HEK293 (cell line): ENCODE results near the gene CAMTA2.

Experiments
- CTCF ChIA-PET: fragments of 350-600 bp; formaldehyde crosslinking; extraction: SDS; loops from one replicate; lab custom pipeline; 2021; ENCODE audit warnings: antibody characterized with exemption; lab: Yijun Ruan, JAX
- POLR2A ChIA-PET: fragments of 300-600 bp; formaldehyde crosslinking; extraction: SDS; loops from one replicate; lab custom pipeline; 2020; ENCODE audit warnings: antibody characterized with exemption, inconsistent platforms; lab: Yijun Ruan, JAX
- H3K27ac ChIP-seq: fragments of 200-500 bp; sonication (Bioruptor generic); 2 replicates; pipeline ENCODE4 v1.5.1; 2014; ENCODE audit warnings: low read depth, low read length, control low read depth, inconsistent platforms; ENCODE audit errors: extremely low read depth
- H3K36me3 ChIP-seq, 2 experiments: fragments of 200-500 bp in 1 of 2; sonication (Bioruptor generic) in 1 of 2; 1 replicate in 1 of 2; 2 replicates in 1 of 2; pipeline ENCODE4 v1.5.1; 2014 to 2017; ENCODE audit warnings: inconsistent platforms in 2 of 2, low read length in 2 of 2; ENCODE audit not compliant: control insufficient read depth in 2 of 2, insufficient read depth in 1 of 2
- H3K4me1 ChIP-seq: fragments of 200-500 bp; sonication (Bioruptor generic); 2 replicates; pipeline ENCODE4 v1.5.1; 2014; ENCODE audit warnings: mild to moderate bottlenecking, low read length, inconsistent platforms; ENCODE audit not compliant: control insufficient read depth, insufficient read depth
- H3K4me3 ChIP-seq: 2 replicates; pipeline ENCODE4 v1.5.1; 2011; ENCODE audit warnings: low read depth, mild to moderate bottlenecking, control low read depth, low read length, moderate library complexity
- H3K9me3 ChIP-seq: fragments of 200-500 bp; sonication (Bioruptor generic); 2 replicates; pipeline ENCODE4 v1.5.1; 2014; ENCODE audit warnings: low read depth, low read length, inconsistent platforms; ENCODE audit not compliant: control insufficient read depth, insufficient read depth
- KLF1 ChIP-seq: fragments of 450-650 bp; formaldehyde crosslinking; IDR thresholded peaks from 2 replicates; pipeline ENCODE4 v1.5.1; 2016; ENCODE audit warnings: missing biosample characterization, missing genetic modification characterization
- KLF16 ChIP-seq: fragments of 450-650 bp; formaldehyde crosslinking; IDR thresholded peaks from 2 replicates; pipeline ENCODE4 v1.5.1; 2017; ENCODE audit warnings: missing biosample characterization, missing genetic modification characterization
- KLF17 ChIP-seq: fragments of 450-650 bp; formaldehyde crosslinking; IDR thresholded peaks from 2 replicates; pipeline ENCODE4 v1.5.1; 2016; ENCODE audit warnings: missing biosample characterization, missing genetic modification characterization
- OSR2 ChIP-seq: fragments of 450-650 bp; formaldehyde crosslinking; IDR thresholded peaks from 2 replicates; pipeline ENCODE4 v1.5.1; 2016; ENCODE audit warnings: missing biosample characterization, missing genetic modification characterization
- PRDM2 ChIP-seq: fragments of 450-650 bp; formaldehyde crosslinking; IDR thresholded peaks from 2 replicates; pipeline ENCODE4 v1.5.1; 2016; ENCODE audit warnings: missing biosample characterization, missing genetic modification characterization, borderline replicate concordance
- ZBTB1 ChIP-seq: fragments of 450-650 bp; formaldehyde crosslinking; IDR thresholded peaks from 2 replicates; pipeline ENCODE4 v1.5.1; 2016; ENCODE audit warnings: missing biosample characterization, missing genetic modification characterization
- ZBTB10 ChIP-seq: fragments of 450-650 bp; formaldehyde crosslinking; IDR thresholded peaks from 2 replicates; pipeline ENCODE4 v1.5.1; 2016; ENCODE audit warnings: missing biosample characterization, missing genetic modification characterization
- ZBTB49 ChIP-seq: fragments of 450-650 bp; formaldehyde crosslinking; IDR thresholded peaks from 2 replicates; pipeline ENCODE4 v1.5.1; 2016; ENCODE audit warnings: missing biosample characterization, missing genetic modification characterization, low read depth
- ZNF121 ChIP-seq: fragments of 450-650 bp; formaldehyde crosslinking; IDR thresholded peaks from 2 replicates; pipeline ENCODE4 v1.5.1; 2016; ENCODE audit warnings: missing biosample characterization, missing genetic modification characterization
- ZNF155 ChIP-seq: fragments of 450-650 bp; formaldehyde crosslinking; IDR thresholded peaks from 2 replicates; pipeline ENCODE4 v1.5.1; 2016; ENCODE audit warnings: missing biosample characterization, missing genetic modification characterization
- ZNF174 ChIP-seq: fragments of 450-650 bp; formaldehyde crosslinking; IDR thresholded peaks from 2 replicates; pipeline ENCODE4 v1.5.0; 2017; ENCODE audit warnings: missing biosample characterization, mild to moderate bottlenecking, missing genetic modification characterization
- ZNF211 ChIP-seq: fragments of 450-650 bp; formaldehyde crosslinking; IDR thresholded peaks from 2 replicates; pipeline ENCODE4 v1.5.1; 2016; ENCODE audit warnings: low read depth, missing biosample characterization, missing genetic modification characterization
- ZNF239 ChIP-seq: fragments of 450-650 bp; formaldehyde crosslinking; IDR thresholded peaks from 2 replicates; pipeline ENCODE4 v1.5.1; 2016; ENCODE audit warnings: missing biosample characterization, missing genetic modification characterization
- ZNF26 ChIP-seq: fragments of 450-650 bp; formaldehyde crosslinking; IDR thresholded peaks from 2 replicates; pipeline ENCODE4 v1.5.1; 2016; ENCODE audit warnings: missing biosample characterization, missing genetic modification characterization
- ZNF510 ChIP-seq: fragments of 450-650 bp; formaldehyde crosslinking; IDR thresholded peaks from 2 replicates; pipeline ENCODE4 v1.5.1; 2018; ENCODE audit warnings: mild to moderate bottlenecking, missing genetic modification characterization, missing biosample characterization; ENCODE audit not compliant: insufficient replicate concordance
- ZNF514 ChIP-seq: fragments of 450-650 bp; formaldehyde crosslinking; IDR thresholded peaks from 2 replicates; pipeline ENCODE4 v1.5.1; 2016; ENCODE audit warnings: missing biosample characterization, missing genetic modification characterization
- ZNF621 ChIP-seq: fragments of 450-650 bp; formaldehyde crosslinking; IDR thresholded peaks from 2 replicates; pipeline ENCODE4 v1.5.1; 2017; ENCODE audit warnings: missing biosample characterization, missing genetic modification characterization

The CAMTA2 gene

GRCh38 chr17:4955091-4955490 is 32.4 kb downstream of the CAMTA2 start (continued):
- TF ChIP-seq ZBTB10 (tag by site-specific recombination), result no peak
- TF ChIP-seq ZNF621 (tag by site-specific recombination), result no peak
- no peak for TF ChIP-seq ZNF26 (tag by site-specific recombination)

- TF ChIP-seq KLF1 (tag by site-specific recombination) (peak; percentile 83), ZBTB49 (tag by site-specific recombination) (no peak), ZNF510 (tag by site-specific recombination) (no peak), ZNF211 (tag by site-specific recombination) (no peak), KLF17 (tag by site-specific recombination) (peak; percentile 83), ZNF239 (no peak), ZNF155 (tag by site-specific recombination) (no peak)
- no peaks in the 10 kb centered on the region for H3K9me3 ChIP-seq
- no peaks in the 10 kb centered on the region for H3K36me3 ChIP-seq
- CTCF ChIA-PET, result interaction anchor here (0.6 to 1.4 kb wide), 3 partner anchors 13 to 354 kb away, joined by 3 to 5 read pairs (median 3); partner anchors contain the start of genes RNF167 and SLC25A11
- POLR2A ChIA-PET, result interaction anchor here (1.2 to 17.9 kb wide), 3 partner anchors 11 to 14 kb away, joined by 5 to 358 read pairs (median 109); partner anchors contain the start of genes RNF167, SLC25A11 and SPAG7
- H3K27ac ChIP-seq, result no peak overlapping the region
- H3K4me3 ChIP-seq, result no peak overlapping the region
- H3K4me1 ChIP-seq, result peaks cover 8% of the 10 kb centered on the region
Observed at GRCh38 chr17:4953451-4953961, 34.0 kb downstream of the CAMTA2 start.

- no peak overlapping the region for H3K4me3 ChIP-seq
- no peak overlapping the region; the same call in 1 of the 2 replicates for H3K27ac ChIP-seq
- POLR2A ChIA-PET, result interaction anchor here (0.9 to 17.9 kb wide), 4 partner anchors 12 to 40 kb away, joined by 3 to 358 read pairs (median 56); partner anchors contain the start of genes RNF167, SLC25A11 and SPAG7
- CTCF ChIA-PET, result interaction anchor here (0.5 to 1.1 kb wide), 3 partner anchors 10 to 488 kb away, joined by 3 read pairs; no protein-coding TSS in a partner anchor
- no peaks in the 10 kb centered on the region for H3K9me3 ChIP-seq
- H3K4me1 ChIP-seq, result peaks cover 10% of the 10 kb centered on the region
- H3K36me3 ChIP-seq, result peaks cover 0 to 9% of the 10 kb centered on the region in 2 experiments; a peak in 1 of 3 replicates
- no peak for TF ChIP-seq PRDM2 (tag by site-specific recombination)
- TF ChIP-seq ZNF121 (tag by site-specific recombination), result no peak
- no peak for TF ChIP-seq OSR2 (tag by site-specific recombination)
- no peak for TF ChIP-seq ZBTB1 (tag by site-specific recombination)
- no peak for TF ChIP-seq ZNF174 (tag by site-specific recombination)
- no peak for TF ChIP-seq KLF16
- no peak for TF ChIP-seq ZNF514
Observed at GRCh38 chr17:4951486-4951885, 36.0 kb downstream of the CAMTA2 start.
